ENCODE results near the gene SDHA. TPM values are rescaled to one million over a fixed set of nuclear protein-coding genes. Genes with fewer than 3 reads are reported as not detected.

The SDHA gene
- 78.4 and 109 TPM in 2 replicates for total RNA-seq (2014; rRNA removed; shearing (Covaris generic))

- DNase-seq (ENCODE audit: low read depth): peak; percentile 89
Observed at GRCh38 chr5:217494-218456, at the start of gene SDHA, which contains the start of gene CCDC127. Gene SDHA, plus strand, starts transcription at chr5:218320. Its CDS starts 36 bp downstream, at chr5:218356. Gene CCDC127, minus strand, starts transcription at chr5:218153. Its CDS starts 1,304 bp downstream, at chr5:216849.

DNA sequence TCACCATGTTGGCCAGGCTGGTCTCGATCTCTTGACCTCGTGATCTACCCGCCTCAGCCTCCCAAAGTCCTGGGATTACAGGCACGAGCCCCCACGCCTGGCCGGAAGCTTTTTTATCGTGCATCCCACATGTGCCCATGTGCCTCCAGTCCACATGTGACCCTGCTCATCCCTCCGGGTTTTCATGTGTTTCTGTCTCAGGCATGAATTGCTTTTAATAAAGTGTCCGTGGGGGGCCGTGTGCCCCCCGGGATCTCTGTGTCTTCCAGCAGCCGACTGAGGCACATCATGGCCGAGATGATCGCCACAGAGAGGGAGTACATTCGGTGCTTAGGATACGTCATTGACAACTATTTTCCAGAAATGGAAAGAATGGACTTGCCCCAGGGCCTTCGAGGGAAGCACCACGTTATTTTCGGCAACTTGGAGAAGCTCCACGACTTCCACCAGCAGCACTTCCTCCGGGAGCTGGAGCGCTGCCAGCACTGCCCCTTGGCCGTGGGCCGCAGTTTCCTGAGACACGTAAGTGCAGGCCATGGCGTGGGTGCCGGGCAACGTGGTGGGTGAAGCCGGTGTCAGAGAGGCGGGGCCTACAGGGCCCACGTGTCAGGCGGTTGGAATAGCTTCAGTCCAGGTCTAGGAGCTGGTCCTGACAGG is 48.9 kb upstream of the SDHA start:
- DNase-seq (ENCODE audit: low read depth): peak; percentile 65

- no peak for DNase-seq (ENCODE audit: low read depth)
Observed at GRCh38 chr5:169728-170094, 48.4 kb upstream of the SDHA start.

DNA sequence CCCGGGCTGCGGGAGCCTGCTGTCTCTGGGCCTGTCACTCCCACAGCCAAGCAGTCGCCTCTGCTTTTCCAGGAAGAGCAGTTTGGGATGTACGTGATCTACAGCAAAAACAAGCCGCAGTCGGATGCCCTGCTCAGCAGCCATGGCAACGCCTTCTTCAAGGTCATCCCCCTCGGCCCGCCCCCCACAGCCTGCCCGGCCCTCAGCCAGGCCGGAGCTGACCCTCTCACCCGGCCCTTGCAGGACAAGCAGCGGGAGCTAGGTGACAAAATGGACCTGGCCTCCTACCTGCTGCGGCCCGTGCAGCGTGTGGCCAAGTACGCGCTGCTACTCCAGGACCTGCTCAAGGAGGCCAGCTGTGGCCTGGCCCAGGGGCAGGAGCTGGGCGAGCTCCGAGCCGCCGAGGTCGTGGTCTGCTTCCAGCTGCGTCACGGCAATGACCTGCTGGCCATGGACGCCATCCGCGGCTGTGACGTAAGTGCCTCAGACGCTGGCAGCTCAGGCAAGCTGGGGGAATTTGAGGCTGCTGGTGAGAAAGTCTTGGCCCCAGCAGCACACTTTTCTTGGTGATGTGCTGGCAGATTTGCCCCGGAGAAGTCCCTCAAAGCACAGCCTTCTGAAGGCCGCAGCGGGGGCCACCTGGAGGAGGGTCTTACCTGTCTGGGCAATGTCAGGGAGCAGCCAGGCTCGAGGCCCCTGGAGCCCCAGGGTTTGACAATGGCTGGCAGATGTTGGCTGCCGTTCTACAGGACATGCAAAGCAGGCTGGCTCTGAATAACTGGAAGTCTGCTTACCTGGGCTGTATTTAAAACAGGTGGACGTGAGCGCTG is 46.9 kb upstream of the SDHA start:
- DNase-seq (ENCODE audit: low read depth): no peak

DNA sequence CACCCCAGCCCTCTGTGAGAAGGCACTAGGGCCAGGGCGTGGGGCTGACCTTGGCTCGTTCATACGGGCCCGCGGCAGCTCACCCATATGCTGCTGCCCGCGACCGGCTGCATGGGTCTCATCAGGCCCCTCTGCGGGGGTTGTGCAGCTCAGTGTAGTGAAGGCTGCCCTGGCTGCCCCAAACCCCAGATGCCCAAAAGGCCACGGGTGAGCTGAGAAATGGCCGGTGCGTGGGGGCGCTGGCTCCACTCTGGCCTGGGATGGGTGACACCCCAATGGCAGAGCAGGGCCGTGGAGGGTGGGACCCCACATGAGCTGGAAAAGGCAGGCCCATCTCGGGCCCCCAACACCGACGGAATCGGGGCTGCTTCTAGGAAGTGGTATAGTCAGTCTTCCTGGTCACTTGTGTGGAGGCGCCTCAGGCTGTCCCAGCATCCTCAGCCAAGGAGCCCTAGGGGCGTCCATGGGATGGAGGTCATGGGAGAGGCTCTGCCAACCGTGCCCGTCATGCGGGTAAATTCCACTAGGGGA is 46.3 kb upstream of the SDHA start:
- DNase-seq (ENCODE audit: low read depth): no peak

GRCh38 chr5:172421-172820 is 45.7 kb upstream of the SDHA start:
- DNase-seq (ENCODE audit: low read depth): no peak

DNA sequence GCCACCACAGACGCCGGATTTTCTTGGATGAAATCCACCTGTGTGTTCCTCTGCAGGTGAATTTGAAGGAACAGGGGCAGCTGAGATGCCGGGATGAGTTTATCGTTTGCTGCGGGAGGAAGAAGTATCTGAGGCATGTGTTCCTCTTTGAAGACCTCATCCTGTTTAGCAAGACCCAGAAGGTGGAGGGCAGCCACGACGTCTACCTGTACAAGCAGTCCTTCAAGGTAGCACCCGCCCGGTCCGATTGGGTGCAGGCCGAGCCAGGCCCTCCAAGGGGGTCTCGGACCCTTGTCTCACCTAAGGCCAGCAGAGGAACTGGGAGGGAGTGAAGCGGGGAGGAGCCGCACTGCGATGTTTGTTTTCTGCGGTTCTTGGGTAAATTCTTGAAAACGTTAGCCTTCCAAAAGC is 45.3 kb upstream of the SDHA start:
- DNase-seq (ENCODE audit: low read depth): no peak

GRCh38 chr5:173392-174290 is 44.5 kb upstream of the SDHA start:
- no peak for DNase-seq (ENCODE audit: low read depth)

GRCh38 chr5:174291-174600 is 43.9 kb upstream of the SDHA start:
- DNase-seq (ENCODE audit: low read depth): no peak

DNA sequence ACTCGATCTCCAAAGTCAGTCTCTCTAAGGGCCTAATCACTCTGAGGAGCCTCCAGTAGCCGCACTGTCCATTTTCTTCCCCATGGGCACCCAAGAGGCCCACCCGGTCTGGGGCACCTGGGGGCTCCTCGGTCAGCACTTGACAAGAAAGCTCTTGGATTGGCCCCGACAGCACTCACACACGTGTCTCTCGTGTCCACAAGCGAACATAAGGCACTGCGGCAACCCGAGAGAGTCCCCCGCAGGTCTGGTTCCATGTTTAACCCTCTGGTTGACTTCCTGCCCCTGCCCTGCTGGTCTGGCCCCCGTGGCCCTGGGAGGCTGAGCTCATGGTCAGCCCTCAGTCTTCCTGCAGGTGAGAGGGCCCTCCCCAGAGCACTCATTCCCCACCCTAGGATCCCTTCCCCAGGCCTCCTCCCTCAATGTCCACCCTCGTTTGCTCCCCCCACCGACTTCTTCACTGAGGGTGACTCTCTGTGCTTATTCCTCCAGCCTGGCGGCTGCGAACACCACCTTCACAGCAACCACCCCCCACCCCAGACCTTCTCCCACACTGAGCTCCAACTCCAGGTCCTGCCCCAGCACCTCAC is 43.1 kb upstream of the SDHA start:
- DNase-seq (ENCODE audit: low read depth): no peak

- no peak for DNase-seq (ENCODE audit: low read depth)
Observed at GRCh38 chr5:176296-176823, 41.8 kb upstream of the SDHA start.

GRCh38 chr5:178110-178509 is 40.0 kb upstream of the SDHA start:
- DNase-seq (ENCODE audit: low read depth): no peak

GRCh38 chr5:179401-179800 is 38.7 kb upstream of the SDHA start:
- no peak for DNase-seq (ENCODE audit: low read depth)

DNA sequence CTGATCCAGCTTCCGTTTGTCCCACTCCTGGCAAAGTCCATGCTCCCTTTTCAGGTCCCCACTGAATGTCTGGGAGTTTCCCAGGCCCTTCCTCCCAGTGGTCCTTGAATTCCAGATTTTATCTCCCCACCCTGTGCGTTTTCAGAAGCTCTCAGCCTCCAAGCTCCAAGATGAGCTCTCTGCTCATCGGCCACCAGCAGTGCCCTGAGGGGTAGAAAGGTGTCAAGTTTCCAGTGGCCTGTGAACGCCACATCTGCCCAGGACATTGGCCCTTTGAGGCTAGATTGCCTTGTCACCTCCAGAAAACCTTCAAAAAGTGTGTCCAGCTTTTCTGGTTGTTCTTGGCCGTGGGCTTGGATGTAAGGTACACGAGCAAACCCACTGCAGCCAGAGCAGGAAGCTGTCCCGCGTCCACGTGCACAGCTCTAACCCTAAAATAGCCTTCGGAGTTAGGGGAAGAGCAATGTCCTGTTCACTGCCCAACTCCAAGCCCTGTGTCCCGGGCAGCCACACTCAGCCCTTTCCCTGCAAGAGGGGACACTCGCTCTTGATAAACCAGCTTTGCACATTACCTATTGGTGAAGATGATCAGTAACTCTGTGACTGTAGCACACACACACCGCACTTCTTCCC is 37.7 kb upstream of the SDHA start:
- DNase-seq (ENCODE audit: low read depth): peak; percentile 44

- DNase-seq (ENCODE audit: low read depth): no peak
Observed at GRCh38 chr5:181160-181559, 37.0 kb upstream of the SDHA start.

GRCh38 chr5:181566-181965 is 36.6 kb upstream of the SDHA start:
- no peak for DNase-seq (ENCODE audit: low read depth)

DNA sequence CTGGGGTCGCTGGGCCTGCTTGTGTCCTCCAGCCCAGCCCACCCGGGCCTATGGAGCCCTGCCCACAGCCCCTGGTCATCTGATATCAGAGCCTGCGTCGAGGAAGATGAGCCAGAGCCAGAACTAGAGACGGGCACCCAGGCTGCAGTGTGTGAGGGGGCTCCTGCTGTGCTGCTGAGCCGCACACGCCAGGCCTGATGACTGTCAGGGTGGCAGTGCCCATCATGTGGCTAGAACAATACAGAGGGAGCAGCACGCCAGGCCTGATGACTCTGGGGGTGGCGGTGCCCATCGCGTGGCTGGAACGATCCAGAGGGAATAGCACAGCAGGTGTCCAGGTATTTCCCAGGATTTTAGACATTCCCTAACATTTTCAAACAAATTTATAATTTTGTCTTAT is 36.0 kb upstream of the SDHA start:
- no peak for DNase-seq (ENCODE audit: low read depth)

DNA sequence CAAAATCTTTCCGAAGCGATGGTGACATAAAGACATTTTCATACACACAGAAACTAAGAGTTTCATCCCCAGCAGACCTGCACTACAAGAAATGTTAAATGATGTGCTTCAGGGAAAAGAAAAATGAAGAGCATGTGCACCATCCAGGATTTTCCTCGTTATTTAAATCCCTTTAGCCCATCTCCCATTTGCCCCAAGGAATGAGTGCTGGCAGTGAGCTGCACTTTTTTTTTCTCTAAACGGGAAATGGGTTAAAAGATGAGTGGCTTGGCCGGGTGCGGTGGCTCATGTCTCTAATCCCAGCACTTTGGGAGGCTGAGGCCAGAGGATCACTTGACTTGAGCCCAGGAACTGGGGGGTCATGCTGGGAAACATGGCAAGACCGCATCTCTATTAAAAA is 33.6 kb upstream of the SDHA start:
- peak; percentile 38 for DNase-seq (ENCODE audit: low read depth)
